Islet precursor cell (in vitro differentiated cells): ENCODE results near the gene MAT1A.
"Not testable (repeated sequence)": the region's sequence is repeated elsewhere in the genome, so short reads cannot be mapped to it uniquely, and the experiment has no call there.

ENCODE experiments used
- DNase-seq: peaks from one replicate; pipeline ENCODE4 v3.0.0-alpha.2; 2018

The MAT1A gene

GRCh38 chr10:80289451-80290287 is at the start of gene MAT1A:
Gene MAT1A (minus strand): TSS chr10:80289658. CDS start chr10:80289423, 235 bp downstream.
- DNase-seq: no peak

- DNase-seq: no peak
These were observed 44.5 kb upstream of the MAT1A start for GRCh38 chr10:80333983-80334382.

- no peak for DNase-seq
These were observed 35.5 kb upstream of the MAT1A start for GRCh38 chr10:80324891-80325364.

GRCh38 chr10:80324086-80324485 is 34.6 kb upstream of the MAT1A start:
- no peak for DNase-seq

- no peak for DNase-seq
These were observed 33.9 kb upstream of the MAT1A start for GRCh38 chr10:80323311-80323710.

GRCh38 chr10:80322711-80323110 is 33.3 kb upstream of the MAT1A start:
- DNase-seq: no peak

GRCh38 chr10:80322158-80322557 is 32.7 kb upstream of the MAT1A start:
- DNase-seq: no peak

GRCh38 chr10:80321183-80321582 is 31.7 kb upstream of the MAT1A start:
- DNase-seq: no peak

- no peak for DNase-seq
These were observed 30.9 kb upstream of the MAT1A start for GRCh38 chr10:80320377-80320776.

- no peak for DNase-seq
These were observed 30.4 kb upstream of the MAT1A start for GRCh38 chr10:80319725-80320290.

GRCh38 chr10:80319318-80319717 is 29.9 kb upstream of the MAT1A start:
- DNase-seq: no peak

GRCh38 chr10:80318742-80319141 is 29.3 kb upstream of the MAT1A start:
- DNase-seq: no peak

- DNase-seq: no peak
These were observed 25.9 kb upstream of the MAT1A start for GRCh38 chr10:80315391-80315790.

- DNase-seq: no peak
These were observed 24.1 kb upstream of the MAT1A start for GRCh38 chr10:80313523-80313922.

- DNase-seq: not testable (repeated sequence)
These were observed 16.5 kb upstream of the MAT1A start for GRCh38 chr10:80305989-80306388.

- no peak for DNase-seq
These were observed 7.5 kb upstream of the MAT1A start for GRCh38 chr10:80296942-80297341.

- no peak for DNase-seq
These were observed 3.3 kb upstream of the MAT1A start for GRCh38 chr10:80292607-80293239.

- DNase-seq: no peak
These were observed 1.2 kb upstream of the MAT1A start for GRCh38 chr10:80290474-80291220.

- no peak for DNase-seq
These were observed 609 bp downstream of the MAT1A start for GRCh38 chr10:80288849-80289248.

GRCh38 chr10:80284522-80284921 is 4.9 kb downstream of the MAT1A start:
- DNase-seq: no peak

GRCh38 chr10:80283536-80284199 is 5.8 kb downstream of the MAT1A start:
- DNase-seq: no peak

- no peak for DNase-seq
These were observed 6.3 kb downstream of the MAT1A start for GRCh38 chr10:80283119-80283518.
